Measurements from ENCODE around the gene SGPP2.

Gene SGPP2

DNA sequence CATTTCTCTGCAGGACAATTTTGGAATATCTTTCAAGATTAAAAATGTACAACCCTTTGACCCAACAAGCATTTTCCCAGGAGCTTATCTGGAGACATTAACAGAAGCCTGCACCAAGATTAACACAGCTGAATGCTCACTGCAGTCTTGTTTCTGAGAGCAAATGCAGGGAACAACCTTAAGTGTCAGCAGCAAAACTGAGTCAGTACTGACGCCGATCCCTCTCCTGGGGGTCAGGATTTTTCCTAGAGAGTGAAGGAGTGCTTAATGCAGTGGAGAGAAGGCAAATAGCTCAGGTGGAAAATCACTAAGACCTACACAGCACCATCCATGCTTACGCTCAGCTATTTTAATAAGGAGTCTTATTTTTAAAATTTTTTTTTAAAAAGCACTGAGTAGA, 42.8 kb upstream of the SGPP2 start:
- Histone ChIP-seq H4K20me1 (ENCODE audit: insufficient read depth, low read length) (no peaks in the 10 kb centered on the region), H3K9me3 (replicated peaks; ENCODE audit: insufficient read depth, low read length) (no peaks in the 10 kb centered on the region), H3K27me3 (replicated peaks; ENCODE audit: insufficient read depth, low read length) (no peaks in the 10 kb centered on the region), H3K36me3 (replicated peaks; ENCODE audit: insufficient read depth, low read length) (no peaks in the 10 kb centered on the region), H3K9me2 (replicated peaks; ENCODE audit: insufficient read depth, low read length) (no peaks in the 10 kb centered on the region), H3K9ac (ENCODE audit: low read length) (no peak overlapping the region), H3K4me3 (ENCODE audit: low read length) (no peak overlapping the region), H3K4me1 (ENCODE audit: low read length) (no peaks in the 10 kb centered on the region), H3K79me2 (ENCODE audit: low read length) (no peaks in the 10 kb centered on the region), H3K4me2 (ENCODE audit: low read depth, low read length) (no peak overlapping the region), H2AFZ (ENCODE audit: low read length) (no peak overlapping the region), H3K27ac (ENCODE audit: low read length) (no peak overlapping the region), H3F3A (ENCODE audit: insufficient read depth, low read length) (no peaks in the 10 kb centered on the region)
- no peak for DNase-seq
- TF ChIP-seq EZH2phosphoT487 (IDR thresholded peaks at IDR 0.05; ENCODE audit: low read length) (no peak), CTCF (IDR thresholded peaks at IDR 0.05; ENCODE audit: low read length) (no peak), EZH2 (optimal IDR thresholded peaks at IDR 0.05; ENCODE audit: low read depth, low read length) (no peak)

DNA sequence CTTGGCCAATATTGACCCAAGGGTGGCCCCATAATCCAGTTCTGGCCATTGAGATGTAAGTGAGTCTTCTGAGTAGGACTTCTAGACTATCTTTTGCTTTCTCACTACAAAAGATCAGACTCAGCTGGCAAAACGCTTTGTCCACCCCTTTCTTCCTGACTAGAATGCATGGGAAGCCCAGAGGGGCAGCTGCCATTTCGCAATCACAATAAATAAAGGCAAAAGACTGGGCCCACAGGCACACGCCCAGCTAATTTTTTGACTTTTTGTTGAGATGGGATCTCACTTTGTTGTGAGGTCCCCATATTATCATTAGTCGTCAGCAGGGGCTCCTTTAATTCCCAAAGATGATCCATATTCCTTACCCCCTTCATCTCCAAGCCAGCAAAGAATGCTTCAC, 41.1 kb upstream of the SGPP2 start:
- Histone ChIP-seq H3K4me3 (ENCODE audit: low read length) (no peak overlapping the region), H3F3A (ENCODE audit: insufficient read depth, low read length) (no peaks in the 10 kb centered on the region), H3K36me3 (replicated peaks; ENCODE audit: insufficient read depth, low read length) (no peaks in the 10 kb centered on the region), H3K79me2 (ENCODE audit: low read length) (no peaks in the 10 kb centered on the region), H2AFZ (ENCODE audit: low read length) (no peak overlapping the region), H3K27ac (ENCODE audit: low read length) (no peak overlapping the region), H3K9ac (ENCODE audit: low read length) (no peak overlapping the region), H3K27me3 (replicated peaks; ENCODE audit: insufficient read depth, low read length) (no peaks in the 10 kb centered on the region), H3K4me1 (ENCODE audit: low read length) (no peaks in the 10 kb centered on the region), H3K4me2 (ENCODE audit: low read depth, low read length) (no peak overlapping the region), H3K9me2 (replicated peaks; ENCODE audit: insufficient read depth, low read length) (no peaks in the 10 kb centered on the region), H3K9me3 (replicated peaks; ENCODE audit: insufficient read depth, low read length) (no peaks in the 10 kb centered on the region), H4K20me1 (ENCODE audit: insufficient read depth, low read length) (no peaks in the 10 kb centered on the region)
- no peak for TF ChIP-seq CTCF (IDR thresholded peaks at IDR 0.05; ENCODE audit: low read length)
- TF ChIP-seq EZH2 (optimal IDR thresholded peaks at IDR 0.05; ENCODE audit: low read depth, low read length): no peak
- no peak for TF ChIP-seq EZH2phosphoT487 (IDR thresholded peaks at IDR 0.05; ENCODE audit: low read length)
- DNase-seq: no peak

- no peak overlapping the region for H2AFZ ChIP-seq (ENCODE audit: low read length)
- no peak overlapping the region for H3K4me2 ChIP-seq (ENCODE audit: low read depth, low read length)
- H3K9ac ChIP-seq (ENCODE audit: low read length): no peak overlapping the region
Measured at GRCh38 chr2:222391743-222392285, 32.5 kb upstream of the SGPP2 start.

More at GRCh38 chr2:222391743-222392285, 32.5 kb upstream of the SGPP2 start:
- no peak for DNase-seq
- Histone ChIP-seq H3K9me2 (replicated peaks; ENCODE audit: insufficient read depth, low read length) (no peaks in the 10 kb centered on the region), H3K4me1 (ENCODE audit: low read length) (no peaks in the 10 kb centered on the region), H4K20me1 (ENCODE audit: insufficient read depth, low read length) (no peaks in the 10 kb centered on the region), H3K27me3 (replicated peaks; ENCODE audit: insufficient read depth, low read length) (no peaks in the 10 kb centered on the region), H3K36me3 (replicated peaks; ENCODE audit: insufficient read depth, low read length) (no peaks in the 10 kb centered on the region), H3K4me3 (ENCODE audit: low read length) (no peak overlapping the region), H3K79me2 (ENCODE audit: low read length) (no peaks in the 10 kb centered on the region), H3K9me3 (replicated peaks; ENCODE audit: insufficient read depth, low read length) (no peaks in the 10 kb centered on the region), H3F3A (ENCODE audit: insufficient read depth, low read length) (no peaks in the 10 kb centered on the region), H3K27ac (ENCODE audit: low read length) (no peak overlapping the region)
- TF ChIP-seq EZH2 (optimal IDR thresholded peaks at IDR 0.05; ENCODE audit: low read depth, low read length): no peak
- no peak for TF ChIP-seq CTCF (IDR thresholded peaks at IDR 0.05; ENCODE audit: low read length)
- TF ChIP-seq EZH2phosphoT487 (IDR thresholded peaks at IDR 0.05; ENCODE audit: low read length): no peak
